ENCODE data around the gene TFCP2L1.

TFCP2L1 gene

DNA sequence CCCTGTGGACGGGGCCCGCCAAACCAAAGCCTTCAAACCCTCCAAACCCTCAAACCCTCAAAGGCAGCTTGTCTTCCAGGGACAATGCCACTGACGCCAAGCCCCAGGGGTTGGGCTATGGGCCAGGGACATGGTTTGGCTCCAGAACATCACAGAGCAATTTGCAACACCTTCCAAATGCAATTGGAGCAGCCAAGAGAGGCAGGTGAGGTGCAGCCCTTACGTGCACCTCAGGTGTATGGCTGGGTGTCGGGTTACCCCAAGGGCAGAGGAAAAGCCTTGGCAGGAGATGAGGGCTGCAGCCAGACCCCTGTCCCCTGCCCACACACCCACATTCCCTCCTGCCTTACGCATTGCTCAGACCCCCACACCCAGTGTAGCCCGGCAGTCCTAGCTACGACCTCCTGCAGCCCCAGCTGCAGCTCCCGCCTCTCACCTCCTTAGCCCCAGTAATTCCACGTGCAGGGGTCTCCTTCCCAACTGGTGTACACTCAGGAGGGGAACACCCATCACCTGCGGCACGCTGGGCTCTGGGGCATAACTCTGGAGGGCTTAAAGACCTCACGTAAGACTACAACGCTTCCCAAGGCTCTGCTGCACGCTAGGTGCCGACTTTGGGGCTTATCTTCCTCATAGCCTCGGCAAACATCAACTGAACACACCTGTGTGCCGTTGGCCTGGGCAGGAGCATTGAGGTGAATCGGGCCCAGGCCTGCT, 88.7 kb downstream of the TFCP2L1 start:
- no peak for DNase-seq (ENCODE audit: low spot score)

DNA sequence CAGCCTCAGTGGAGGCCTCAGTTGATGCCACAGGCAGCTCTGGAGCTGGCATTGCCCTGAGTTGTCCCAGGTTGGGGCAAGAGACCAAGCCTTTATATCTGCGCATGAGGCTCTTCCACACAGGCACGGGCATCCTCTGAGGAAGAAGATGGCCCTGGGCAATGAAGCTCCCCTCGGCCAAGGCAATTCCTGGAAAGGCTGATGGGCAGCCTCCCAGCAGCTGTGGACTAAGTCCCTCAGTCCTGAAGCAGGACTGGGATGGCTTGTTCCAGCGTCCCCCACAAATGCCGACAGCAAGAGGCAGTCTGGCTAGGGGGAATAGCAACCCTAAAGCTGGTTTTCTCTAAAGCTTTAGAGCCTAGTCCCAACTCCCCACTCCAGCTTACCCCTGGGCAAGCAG, 90.0 kb downstream of the TFCP2L1 start:
- no peak for DNase-seq (ENCODE audit: low spot score)

DNA sequence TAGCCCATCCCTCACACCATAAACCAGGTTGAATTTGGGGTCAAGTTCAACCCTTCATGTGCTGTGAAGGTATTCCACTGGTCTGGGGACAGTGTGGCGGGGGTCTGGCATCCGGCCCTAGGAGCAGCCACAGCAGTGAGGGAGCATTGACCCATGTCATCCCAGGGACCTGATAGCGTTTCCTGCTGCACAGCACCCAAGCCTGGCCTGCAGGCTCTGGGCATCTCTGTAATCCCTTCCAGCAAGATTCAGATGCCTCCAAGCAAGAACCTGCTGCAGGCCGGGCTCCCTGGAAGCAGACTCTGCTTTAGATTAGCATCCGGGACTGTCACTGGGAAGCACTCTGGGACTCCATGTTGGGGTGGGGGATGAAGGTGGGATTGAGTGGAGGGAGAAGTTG, 90.4 kb downstream of the TFCP2L1 start:
- no peak for DNase-seq (ENCODE audit: low spot score)

DNA sequence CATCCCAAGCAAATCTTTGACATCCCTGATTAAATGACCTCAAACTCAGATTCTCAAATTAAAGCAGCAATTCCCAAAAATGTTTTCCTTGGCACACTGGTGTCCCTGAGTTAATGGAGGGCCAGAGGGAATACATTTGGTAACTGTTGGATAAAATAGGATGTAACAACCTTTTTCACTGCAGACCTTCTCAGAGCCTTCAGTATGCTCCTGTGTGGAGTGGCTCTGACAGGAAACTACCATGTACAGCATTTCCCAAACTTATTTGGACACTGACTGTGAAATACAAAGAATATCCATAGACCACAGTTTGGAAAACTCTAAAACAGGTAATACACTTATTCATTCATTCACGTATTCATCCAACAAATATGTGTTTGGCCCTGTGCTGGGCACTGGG, 91.8 kb downstream of the TFCP2L1 start:
- no peak for DNase-seq (ENCODE audit: low spot score)

DNA sequence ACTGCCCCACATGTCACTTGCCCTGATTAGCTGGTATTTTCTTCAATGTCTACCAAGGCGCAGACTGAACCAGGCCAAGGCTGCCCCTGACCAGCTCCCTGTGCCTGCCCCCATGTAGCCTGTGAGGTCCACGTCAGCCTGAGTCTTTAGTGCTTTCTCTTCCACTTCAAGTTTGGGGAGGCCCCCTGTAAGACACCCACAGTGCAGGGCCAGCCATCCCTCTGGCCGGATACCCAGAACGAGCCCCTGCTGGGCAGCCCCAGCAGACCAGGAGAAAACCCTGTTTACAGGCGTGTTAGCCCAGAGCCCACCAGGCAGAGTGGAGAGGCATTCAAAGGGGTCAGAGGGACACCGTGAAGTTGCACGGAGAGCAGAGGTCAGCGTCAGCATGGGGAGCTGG, 92.4 kb downstream of the TFCP2L1 start:
- no peak for DNase-seq (ENCODE audit: low spot score)

DNA sequence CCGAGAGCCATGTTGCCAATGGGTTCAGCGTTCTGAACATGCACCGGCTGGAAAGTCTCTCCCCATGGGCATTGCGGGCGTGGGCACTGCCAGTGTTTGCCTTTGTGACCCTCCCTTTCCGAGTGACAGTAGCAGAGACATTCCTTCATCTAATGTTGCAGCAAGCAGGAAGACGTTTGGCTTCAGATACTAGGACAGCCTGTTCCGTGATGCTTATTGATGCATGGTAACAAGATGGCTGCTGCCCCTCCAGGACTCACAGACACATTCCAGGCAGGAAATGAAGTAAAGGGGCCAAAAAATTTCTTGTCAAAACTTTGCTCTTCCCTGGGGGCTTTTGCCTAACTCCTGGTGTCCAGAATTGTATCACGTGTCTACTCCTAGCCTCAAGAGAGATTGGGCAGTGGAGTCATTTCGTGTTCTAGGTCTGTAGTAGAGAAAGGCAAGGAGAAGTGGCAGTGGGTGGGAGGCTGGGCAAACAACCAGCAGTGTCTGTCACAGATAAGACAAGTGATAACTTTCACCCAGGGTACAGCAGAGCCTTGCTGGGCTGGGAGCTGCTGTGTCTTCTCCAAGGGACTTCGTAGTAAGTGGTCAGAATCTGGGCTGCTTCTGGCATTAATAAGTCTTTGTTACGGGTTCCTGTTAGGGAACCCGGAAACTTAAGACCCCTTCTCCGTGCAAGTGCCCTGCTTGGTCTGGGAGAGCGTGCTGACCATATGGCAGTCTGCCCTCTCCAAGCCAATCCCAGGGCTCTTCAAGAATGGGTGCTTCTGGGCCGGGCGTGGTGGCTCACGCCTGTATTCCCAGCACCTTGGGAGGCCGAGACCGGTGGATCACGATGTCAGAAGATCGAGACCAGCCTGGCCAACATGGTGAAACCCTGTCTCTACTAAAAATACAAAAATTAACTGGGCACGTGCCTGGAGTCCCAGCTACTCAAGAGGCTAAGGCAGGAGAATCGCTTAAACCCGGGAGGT, 93.5 kb downstream of the TFCP2L1 start:
- no peak for DNase-seq (ENCODE audit: low spot score)

DNA sequence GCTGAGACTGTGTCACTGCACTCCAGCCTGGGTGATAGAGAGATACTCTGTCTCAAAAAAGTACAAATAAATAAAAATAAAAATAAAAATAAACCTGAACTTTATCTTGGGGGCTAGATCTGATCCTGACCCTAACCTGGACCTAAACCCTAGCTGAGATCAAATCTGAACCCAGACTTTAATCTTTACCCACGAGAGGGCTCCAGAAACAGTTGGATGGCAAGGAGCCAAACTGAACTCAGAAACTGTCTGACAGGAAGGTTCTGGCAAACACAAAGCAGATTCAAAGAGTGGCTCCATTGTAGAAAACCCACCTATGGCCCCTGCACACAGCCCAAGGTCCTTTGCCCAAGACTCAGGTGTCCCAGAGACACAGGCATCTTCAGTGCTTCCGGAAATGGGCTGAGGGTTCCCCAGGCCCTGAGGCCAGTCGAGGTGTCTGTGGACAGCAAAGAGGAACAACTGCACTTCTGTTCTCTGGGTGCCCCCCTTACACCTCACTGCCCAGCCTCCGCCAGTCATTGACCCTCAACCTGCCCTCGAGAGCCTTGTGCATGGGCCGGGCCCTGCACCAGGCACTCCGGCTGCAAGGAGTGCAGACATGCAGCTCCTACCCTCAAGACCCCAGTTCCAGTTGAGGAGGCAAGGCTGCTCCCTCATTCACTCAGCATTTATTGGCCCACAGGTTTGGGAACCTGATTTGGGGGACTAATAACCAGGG, 95.2 kb downstream of the TFCP2L1 start:
- DNase-seq (ENCODE audit: low spot score): no peak

DNA sequence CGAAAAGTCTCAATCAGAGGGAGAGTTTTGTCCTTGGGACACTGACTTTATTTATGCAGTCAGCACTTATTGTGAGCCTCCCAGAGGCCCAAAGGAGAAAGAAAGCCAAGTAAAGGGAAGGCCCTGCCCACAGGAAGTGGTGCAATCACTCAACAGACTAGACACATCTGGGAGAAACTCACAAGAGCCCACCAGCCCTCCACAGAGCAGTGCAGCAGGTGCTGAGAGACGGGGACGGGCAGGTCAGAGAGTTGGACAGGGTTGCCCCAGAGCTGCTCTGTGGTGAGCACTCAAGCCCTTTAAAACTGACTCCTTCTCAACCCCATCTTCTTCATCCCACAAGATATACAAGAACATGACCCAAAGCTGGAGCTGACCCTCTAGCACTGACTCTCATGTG, 96.0 kb downstream of the TFCP2L1 start:
- no peak for DNase-seq (ENCODE audit: low spot score)

DNA sequence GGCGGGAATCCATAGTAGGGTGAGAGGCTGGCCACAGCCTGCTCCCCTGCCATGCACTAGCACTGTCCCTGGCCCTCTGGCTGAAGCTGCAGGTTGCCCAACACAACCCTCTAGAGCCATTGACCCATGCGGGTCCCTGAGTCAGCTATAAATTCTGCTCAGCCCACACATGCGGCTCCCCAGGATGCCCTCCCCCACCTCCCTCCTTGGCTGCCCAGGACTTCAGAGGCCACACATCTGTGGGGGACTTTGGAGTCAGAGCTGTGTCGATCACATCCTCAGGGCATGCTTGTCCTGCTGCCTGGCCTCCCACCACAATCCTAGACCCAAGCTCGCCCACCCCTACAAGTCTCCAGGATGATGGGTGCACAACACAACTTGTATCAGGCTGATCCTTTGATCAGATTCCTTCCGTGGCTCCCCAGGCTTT, 97.0 kb downstream of the TFCP2L1 start:
- DNase-seq (ENCODE audit: low spot score): no peak

DNA sequence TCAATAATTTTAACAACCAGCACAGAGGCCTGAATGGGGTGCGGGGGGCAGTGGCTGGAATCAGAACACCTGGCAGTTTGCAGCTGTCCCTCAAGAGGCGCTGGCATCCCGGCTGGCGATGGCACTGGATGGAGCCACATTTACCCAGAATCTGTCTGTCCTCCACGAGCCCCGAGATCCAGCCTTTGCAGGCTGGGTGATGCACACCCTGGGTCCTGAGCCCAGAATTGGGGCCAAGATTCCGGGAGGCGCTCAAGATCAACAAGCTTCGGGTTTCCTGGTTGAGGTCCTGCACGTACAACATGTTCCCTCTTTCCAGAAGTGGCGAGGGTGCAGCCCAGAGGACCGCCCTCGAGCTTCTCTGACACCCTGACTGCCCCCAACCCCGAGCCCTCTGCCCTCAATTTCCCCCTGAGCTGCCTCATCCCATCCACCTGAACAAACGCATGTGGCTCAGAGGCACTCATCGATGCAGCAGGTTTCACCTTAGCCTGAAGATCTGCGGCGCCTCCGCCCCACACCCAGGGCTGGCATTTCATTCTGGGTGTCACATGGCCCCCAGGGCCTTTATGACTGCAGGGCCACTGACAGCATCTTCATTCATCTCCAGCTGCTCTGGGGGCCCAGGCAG, 97.5 kb downstream of the TFCP2L1 start:
- no peak for DNase-seq (ENCODE audit: low spot score)

DNA sequence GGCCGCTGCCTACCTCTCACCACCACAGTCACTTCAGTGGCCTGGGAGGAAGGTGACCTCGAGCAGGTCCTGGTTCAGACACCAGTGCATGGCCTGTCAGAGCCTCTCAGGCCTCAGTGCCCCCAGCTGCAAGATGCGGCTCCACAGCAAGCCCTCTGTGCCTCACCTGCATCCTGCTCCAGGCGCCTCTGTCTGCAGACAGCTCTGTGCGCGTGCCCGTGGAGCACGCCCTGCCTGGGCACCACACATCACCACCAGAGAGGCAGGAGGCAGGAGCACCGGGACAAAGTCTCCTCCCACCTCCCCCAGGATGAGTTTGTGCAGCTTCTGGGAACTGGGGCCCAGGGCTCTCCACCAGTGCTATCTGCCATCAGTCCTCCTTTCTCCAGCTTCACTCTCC, 98.7 kb downstream of the TFCP2L1 start:
- no peak for DNase-seq (ENCODE audit: low spot score)

DNA sequence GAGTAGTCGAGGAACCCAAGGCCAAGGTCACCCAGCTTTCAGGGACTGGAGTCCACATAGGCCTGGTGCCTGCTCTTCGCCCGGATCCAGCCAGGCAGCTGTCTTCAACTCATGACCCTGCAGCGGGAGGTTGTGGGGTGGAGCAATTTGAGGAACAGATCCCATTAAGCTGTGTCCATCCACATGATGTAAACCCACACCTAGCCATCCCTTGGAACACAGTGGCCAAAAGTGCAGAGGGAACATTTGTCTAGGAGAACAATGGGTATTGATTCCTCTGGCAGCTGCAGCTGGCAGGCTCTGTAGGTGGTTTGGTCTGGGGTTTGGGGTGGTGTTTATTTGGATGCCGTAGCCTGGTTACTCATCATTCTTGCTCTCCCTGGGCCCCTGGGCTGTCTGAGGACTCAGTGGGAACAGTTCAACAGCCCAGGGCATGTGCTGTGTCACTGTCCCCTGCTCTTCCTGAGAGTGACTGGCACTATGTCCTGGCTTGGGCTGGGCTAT, 99.4 kb downstream of the TFCP2L1 start:
- no peak for DNase-seq (ENCODE audit: low spot score)

DNA sequence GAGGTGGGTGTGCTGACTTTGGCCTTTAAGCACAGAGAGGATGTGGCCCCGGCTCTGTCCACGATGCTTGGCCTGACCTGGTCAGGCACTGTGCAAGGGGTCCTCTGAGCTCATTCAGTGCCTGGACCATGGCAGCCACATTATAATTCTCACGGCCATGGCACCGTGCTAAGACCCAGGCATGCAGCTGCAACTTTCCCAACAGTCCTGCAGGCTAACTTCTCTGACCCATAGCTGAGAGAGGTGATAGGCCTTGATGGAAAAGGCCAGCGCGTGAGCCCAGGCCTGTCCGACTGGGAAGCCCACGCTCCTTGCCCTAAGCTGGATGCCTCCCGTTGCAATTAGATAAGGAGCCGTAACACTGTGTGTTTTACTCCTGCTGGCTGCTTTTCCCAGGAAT, 99.9 kb downstream of the TFCP2L1 start:
- DNase-seq (ENCODE audit: low spot score): no peak

DNA sequence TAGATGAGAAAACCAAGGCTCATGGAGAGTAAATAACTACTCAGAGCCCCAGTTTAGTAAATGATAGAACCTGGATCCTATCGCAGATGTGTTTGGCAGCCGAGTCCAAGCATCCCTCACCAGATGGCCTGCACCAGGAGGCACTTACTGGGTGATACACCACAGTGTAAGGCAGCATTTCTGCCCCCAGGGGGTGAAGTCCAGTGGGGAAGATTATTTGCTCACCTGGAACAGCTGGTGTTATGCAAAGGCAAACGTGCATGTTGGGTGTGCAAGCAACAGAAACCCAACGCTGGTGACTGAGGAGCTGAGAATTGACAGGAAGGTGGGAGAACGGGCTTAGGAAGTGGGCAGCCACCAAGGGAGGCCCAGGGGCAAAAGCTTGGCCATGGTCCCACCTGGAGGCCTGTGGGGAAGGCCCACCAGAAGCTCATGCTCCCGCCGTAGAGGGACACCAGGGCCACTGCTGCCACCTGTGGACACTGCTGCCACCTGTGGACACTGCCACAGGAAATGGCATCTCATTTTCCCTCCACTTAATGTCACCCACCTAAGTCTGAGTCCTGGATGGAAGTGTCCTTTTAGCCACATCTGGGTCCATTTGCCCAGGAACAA, 100.6 kb downstream of the TFCP2L1 start:
- no peak for DNase-seq (ENCODE audit: low spot score)

DNA sequence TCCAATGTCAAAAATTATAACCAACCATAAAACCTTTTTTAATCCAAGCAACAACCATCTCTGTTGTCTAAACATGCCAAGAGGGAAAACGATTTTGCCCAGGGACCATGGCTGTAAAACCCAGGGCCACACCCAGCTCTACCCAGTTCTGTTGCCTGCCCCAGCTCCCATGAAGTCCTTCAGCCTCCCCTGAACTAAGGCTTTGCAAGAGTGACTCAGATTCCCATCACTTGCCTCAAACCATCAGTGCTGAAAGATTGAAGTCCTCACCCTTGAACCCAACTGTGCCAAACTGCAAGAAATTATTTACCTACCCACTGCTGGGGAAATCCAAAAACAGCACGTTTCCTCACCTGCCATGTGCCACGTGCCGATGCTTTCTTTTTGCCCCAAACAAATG, 102.5 kb downstream of the TFCP2L1 start:
- no peak for DNase-seq (ENCODE audit: low spot score)

DNA sequence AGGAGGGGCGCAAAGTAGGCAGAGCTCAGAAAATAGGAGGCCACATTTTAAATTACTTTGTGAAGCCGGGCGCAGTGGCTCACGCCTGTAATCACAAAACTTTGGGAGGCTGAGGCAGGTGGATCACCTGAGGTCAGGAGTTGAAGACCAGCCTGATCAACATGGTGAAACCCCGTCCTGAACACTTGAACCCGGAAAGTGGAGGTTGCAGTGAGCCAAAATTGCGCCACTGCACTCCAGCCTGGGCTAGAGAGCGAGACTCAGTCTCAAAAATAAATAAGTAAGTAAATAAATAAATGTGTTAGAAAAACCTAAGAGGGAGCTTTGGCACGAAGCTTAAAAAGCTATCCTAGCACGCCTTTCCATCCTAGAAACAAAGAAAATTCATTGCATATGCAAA, 105.5 kb downstream of the TFCP2L1 start:
- no peak for DNase-seq (ENCODE audit: low spot score)

DNA sequence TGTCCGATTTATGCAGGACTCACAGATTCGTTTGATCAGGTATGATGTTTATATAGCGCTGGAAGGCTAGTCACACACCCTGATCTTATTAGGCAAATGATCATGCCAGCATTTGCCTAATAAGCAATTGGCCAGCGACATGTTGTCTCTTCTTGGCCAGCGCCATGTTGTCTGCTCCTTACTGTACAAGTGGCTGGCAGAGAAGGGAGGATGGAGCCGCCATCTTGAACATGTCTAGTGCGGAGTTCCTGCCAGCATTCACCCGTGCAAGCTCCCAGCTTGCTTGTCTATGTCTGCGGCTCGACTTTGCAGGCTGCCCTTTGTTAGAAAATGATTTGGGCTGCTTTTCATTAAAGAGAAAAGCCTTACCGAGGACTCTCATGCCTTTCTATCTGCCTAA, 106.3 kb downstream of the TFCP2L1 start:
- DNase-seq (ENCODE audit: low spot score): no peak

DNA sequence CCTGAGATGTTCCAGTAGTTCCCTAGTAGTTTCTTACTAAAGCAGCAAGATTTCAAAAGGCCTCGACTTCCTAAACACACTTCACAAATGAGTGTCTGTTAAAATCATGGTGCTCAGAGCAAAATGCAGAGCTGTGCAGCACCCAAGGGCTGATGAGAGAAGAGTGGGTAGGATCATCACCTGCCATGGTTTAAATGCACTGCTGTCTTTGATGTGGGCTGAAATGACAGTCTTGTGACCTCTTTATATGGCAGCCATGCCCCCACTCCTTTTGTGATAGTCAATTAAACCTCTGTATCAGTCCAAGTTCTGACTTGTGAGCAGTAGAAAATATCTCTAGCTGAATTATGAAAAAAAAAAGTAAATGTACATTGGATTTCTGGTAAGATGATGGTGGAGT, 107.1 kb downstream of the TFCP2L1 start:
- no peak for DNase-seq (ENCODE audit: low spot score)

DNA sequence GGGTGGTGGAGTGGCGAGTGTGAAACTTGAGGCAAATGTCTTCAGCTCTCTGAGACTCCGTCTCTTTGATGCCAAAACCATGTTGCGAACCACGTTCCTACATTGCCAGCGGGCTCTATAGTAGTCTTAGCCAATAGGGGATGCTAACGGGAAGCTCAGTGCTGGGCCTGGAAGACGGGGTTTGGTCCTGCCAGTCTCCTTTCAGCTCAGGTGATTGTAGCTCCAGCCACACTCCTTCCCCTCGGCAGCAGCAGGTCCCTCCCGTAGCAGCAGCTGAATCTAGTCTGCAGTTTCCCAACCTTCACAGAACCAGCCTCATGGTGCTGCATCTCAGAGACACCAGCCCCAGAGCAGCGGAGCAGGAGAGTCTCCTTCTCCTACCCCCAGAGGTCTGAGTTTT, 109.7 kb downstream of the TFCP2L1 start:
- no peak for DNase-seq (ENCODE audit: low spot score)

DNA sequence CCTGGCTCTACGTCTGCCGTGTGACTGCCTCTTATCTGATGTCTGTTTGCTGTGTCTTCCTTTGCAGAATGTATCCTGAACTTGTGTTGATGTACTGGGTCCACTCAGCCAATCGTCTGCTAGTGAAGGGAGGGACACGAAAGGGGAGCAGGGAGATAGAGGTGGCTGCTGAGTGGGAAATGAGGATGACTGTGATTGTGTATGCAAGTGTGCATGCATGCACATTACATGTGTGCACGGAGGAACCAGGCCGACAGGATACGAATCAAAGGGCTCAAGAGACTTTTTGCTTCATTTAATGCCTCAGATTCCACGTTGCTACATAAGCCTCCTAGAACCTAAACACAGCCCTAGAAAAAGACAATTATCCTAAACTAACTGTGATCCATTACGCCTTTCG, 111.2 kb downstream of the TFCP2L1 start:
- no peak for DNase-seq (ENCODE audit: low spot score)

DNA sequence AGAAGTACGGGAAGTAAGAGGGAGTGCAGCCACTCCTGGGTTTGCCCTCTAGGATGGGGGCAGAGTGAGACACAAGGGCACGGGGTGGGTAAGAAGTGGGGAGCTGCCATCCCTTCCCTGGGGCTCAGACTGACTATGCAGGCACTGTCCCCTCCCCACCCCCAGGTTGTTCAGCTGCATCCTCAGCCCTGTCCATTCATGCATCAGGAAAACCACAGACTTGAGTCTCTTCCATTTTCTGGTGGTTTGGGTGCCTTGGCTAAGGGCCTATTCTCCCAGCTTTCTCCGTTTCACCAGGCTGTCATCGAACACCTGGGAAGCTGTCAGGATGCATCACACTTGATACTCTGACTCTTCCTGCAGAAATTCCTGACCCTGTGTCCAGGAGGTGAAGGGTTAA, 111.9 kb downstream of the TFCP2L1 start:
- no peak for DNase-seq (ENCODE audit: low spot score)

DNA sequence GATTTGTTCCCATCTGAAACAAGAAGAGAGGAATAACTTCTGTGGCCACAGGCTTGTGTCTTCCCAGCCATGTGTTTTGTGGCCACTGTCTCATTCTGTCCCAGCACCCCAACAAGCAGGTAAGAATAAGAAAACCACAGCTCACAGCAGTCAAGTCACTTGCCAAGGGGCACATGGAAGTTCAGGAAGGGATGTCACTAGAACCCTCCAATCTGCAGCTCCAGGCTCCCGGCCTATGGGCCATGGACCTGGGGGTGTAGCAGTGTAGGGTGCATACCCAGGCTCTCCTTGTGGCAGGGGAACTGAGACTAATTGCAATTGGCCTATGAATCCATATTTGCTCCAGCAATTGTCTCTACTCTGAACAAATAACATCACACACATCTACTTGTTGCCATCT, 112.5 kb downstream of the TFCP2L1 start:
- no peak for DNase-seq (ENCODE audit: low spot score)

All from RKO (cell line).